Limb (tissue), 2 donors: ENCODE results near the gene NPHS2.

ENCODE experiments used
- DNase-seq, 2 donors: peaks; one replicate each; pipeline ENCODE4 v3.0.0-alpha.2; 2016; ENCODE audit errors: extremely low spot score in 2 of 2

NPHS2 gene

DNA sequence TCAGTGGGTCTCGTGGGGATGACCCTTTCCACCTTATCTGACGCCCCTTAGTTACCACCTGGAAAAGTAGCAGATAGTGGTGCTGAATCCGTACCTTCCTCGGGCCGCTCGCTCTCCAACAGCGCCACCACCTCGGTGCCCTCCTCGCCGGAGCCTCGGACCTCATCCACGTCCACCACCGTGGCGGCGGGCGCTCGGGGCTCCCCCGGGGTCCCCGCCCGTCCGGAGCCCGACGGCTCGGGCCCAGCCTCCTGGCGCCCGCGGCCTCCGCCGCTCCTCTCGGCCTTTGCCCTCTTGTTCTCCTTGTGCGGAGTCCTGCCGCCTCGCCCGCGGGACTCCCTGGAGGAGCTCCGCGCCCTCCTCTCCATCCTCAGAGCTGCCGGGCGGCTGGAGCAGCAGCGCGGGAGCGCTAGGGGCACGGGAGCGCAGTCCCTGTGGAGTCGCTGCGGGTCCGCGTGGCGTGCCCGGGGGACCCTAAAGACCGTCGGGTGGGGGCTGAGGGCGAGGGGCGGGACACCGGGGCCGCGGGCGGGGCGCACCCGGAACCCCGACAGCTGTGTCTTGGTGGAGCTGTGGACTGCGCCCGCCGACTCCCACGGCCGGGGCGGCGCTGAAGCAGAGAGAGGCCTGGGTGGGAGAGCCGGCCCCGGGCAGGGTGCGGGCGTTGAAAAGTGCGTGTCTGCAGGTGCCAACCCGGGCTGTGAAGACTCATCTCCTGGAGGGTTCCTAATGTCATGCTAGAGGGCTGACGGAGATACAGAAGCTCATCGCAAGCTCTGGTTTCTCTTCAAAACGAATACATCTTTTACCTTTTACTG is at the start of gene NPHS2:
TSS of gene NPHS2 (minus strand) at position 452 of the 818 bp plus-strand sequence. CDS start at position 368, 84 bp downstream.
- peak in 1 of 2 donors; percentile 38 for DNase-seq

GRCh38 chr1:179612361-179612760 is 36.6 kb upstream of the NPHS2 start:
- DNase-seq: no peak

DNA sequence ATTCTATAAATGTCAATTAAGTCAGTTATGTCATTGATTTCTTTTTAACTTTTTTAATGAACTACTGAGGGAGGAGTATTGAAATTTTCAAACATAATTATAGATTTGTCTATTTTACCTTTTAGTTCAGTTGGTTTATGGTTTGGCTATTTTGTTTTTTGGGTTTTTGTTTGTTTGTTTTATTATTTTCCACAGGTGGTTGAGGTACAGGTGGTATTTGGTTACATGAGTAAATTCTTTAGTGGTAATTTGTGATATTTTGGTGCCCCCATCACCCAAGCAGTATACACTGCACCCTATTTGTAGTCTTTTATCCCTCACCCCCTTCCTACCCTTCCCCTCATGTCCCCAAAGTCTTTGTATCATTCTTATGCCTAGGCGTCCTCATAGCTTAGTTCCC is 25.3 kb upstream of the NPHS2 start:
- no peak for DNase-seq

- peak in 1 of 2 donors; percentile 16 for DNase-seq
Observed at GRCh38 chr1:179599623-179600249, 24.0 kb upstream of the NPHS2 start.

- DNase-seq: no peak
Observed at GRCh38 chr1:179598631-179599030, 22.9 kb upstream of the NPHS2 start.

- peak in 1 of 2 donors; percentile 55 for DNase-seq
Observed at GRCh38 chr1:179591592-179592580, 16.1 kb upstream of the NPHS2 start, which contains the start of gene TDRD5. Gene TDRD5 (plus strand): TSS chr1:179591832. CDS start chr1:179592616, 784 bp downstream.

- DNase-seq: no peak
Observed at GRCh38 chr1:179591253-179591591, 15.5 kb upstream of the NPHS2 start.

DNA sequence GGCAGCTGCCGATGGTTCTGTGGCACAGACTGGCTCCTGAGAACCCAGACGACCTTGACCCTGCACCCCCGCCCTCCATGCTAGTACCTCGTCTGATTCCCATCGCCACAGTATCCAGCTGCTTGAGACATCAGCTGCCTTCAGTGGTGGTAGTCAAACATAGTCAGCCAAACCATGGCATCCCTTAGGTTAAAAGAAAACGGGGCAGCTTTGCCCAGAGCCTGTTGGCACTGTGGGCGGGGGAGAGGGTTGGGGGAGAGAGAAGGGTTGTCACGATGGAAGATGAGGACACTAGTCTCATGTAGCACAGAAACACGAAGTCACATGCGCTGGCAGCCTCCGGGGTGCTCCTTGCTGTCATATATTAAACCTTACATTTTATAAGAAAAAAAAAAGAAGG is 14.9 kb upstream of the NPHS2 start:
- DNase-seq: no peak

- DNase-seq: no peak
Observed at GRCh38 chr1:179589509-179589908, 13.8 kb upstream of the NPHS2 start.

DNA sequence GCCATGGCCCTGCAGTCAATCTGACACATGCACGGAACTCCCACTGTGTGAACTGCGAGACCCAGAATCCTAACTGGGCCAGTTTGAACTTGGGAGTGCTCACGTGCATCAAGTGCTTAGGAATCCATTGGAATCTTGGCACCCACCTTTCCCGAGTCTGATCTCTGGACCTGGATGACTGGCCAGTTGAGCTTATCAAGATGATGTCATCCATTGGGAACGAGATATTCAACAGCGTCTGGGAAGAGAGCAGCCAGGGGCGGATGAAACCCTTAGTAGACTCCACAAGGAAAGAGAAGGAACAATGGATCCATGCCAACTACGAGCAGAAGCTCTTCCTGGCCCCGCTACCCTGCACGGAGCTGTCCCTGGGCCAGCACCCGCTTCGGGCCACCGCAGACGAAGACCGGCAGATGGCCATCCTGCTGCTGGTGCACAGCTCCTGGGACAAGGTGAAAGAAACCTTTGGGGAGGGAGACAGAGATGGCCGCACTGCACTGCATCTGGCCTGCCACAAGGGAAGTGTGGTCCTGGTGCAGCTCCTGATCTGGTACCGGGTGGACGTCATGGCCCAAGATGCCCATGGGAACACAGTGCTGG is 12.8 kb upstream of the NPHS2 start:
- DNase-seq: no peak

GRCh38 chr1:179587336-179587735 is 11.6 kb upstream of the NPHS2 start:
- DNase-seq: no peak

DNA sequence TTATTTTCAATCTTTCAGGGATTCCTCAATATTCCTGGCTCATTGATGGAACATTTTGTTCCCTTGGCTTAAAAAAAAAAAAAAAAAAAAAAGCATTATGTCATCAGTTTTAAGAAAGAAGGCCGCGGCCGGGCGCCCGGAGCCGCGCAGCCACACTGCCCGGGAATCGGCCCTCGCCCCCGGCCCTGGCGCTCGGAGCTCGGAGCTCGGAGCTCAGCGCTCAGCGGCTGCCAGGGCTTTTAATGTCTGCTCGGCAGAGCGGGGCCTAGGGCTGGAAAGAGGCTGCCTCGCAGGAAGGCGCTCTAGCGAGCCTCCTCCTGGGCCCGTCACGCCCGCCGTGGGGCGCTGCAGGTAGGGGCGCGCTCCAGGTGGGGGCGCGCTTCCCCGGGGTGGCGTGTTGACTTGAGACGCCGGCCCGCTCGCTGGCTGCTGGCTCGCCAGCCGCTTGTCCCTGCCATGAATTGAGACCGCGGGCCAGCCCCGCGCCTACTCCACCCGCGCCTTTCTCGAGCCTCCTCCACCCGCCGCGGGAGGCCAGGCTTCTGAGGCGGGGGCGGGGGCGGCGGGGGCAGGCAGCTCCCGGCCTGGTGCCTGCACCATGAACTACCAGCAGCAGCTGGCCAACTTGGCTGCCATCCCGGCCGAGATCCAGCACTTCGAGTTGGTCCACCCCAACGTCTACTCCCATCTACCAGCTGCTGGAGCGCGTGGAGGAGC is 10.5 kb upstream of the NPHS2 start:
- peak; percentile 47 to 82 for DNase-seq

DNA sequence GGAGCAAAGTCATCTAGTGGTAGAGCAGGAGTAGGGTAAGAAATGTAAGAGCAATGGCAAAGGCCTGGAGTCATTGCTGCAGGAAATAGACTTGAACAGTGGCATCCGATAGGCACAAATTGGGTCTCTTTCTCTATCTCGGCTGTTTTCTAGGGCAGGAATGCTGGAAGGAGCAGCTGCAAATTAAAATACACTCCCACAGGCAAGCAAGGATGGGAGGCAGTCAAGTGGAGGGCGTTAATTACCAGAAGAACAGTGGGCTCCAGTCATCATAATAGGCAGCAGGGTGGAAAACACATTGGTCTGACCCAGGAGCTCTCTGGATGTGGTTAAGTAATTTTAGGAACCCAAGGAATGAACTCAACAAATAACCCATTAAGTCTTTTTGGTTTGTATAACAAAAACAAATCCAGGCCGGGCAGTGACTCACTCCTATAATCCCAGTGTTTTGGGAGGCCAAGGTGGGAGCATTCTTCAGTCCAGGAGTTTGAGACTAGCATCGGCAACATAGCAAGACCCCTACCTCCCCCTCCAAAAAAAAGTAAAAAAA is 8.1 kb upstream of the NPHS2 start:
- DNase-seq: no peak

- no peak for DNase-seq
Observed at GRCh38 chr1:179576509-179576908, 761 bp upstream of the NPHS2 start.

DNA sequence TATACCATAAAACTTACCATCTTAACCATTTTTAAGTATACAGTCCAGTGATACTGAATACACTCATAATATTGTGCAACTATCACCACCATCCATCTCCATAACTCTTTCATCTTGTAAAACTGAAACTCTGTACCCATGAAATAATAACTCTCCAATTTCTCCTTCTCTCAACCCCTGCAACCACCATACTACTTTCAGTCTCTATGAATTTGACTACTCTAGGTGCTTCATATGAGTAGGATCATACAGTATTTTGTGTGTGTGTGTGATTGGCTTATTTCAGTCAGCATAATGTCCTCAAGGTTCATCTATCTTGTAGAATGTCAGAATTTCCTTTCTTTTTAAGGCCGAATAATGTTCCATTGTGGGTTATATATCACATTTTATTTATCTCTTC is 17.7 kb downstream of the NPHS2 start:
- DNase-seq: no peak

DNA sequence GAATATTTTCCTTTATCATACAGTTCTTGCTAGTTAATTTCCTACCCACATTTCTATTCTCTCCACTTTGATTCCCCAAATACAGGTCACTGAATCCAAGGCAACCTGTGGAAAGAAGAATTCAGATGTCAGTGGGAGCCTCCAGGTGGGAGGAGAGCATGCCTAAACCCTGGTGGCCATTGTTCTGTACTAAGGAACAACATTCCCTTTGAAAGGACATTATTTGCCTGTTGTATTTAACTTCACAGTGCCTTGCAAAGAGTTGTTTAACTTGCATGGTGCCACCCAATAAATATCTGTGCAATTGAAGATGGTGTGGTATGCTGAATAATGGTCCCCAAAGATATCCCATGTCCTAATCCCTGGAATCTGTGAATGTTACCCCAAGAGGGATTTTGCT is 21.3 kb downstream of the NPHS2 start:
- no peak for DNase-seq

DNA sequence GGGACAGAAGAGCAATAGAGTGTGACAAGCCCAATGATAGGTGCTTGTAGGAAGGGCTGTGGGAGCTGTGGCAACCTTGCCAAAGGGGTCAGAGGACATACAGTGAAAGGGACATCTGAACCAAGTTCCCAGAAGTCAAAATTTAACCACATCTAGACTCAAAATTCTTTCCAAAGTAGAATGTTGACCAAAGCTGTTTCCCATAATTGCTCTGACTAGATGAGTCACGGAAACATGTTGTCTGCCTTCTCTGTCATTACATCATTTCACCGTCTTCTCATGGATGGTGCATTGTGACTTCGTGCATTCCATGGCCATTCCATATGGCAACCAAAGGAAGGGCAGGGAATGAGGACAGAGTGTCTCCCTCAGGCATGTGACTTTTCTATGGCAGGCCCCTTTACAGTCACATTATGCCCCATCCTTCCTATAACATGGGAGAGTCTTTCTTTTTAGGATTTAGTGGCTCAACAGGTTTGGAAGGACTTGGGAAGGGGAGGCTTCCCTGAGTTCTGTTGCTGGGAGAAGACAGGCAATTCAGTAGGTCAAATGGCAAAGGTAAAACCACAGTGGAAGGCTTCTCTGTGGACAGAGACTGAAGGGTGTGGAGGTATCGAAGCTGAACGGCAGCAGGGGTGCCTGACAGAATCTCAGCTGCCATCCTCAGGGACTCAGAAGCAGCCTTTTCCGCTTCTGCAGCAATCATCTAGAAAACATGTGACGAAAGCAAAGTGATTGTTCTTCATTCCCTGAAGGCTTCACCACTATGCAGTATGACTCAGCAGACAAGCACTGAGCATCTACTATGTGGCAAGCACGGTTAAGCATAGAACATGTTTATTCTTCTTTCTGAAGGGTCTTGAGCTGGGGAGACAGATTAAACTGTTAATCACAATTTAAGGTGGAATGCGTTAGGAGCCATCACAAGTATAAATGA is 24.7 kb downstream of the NPHS2 start:
- DNase-seq: no peak

- DNase-seq: no peak
Observed at GRCh38 chr1:179549368-179549700, 26.4 kb downstream of the NPHS2 start.

DNA sequence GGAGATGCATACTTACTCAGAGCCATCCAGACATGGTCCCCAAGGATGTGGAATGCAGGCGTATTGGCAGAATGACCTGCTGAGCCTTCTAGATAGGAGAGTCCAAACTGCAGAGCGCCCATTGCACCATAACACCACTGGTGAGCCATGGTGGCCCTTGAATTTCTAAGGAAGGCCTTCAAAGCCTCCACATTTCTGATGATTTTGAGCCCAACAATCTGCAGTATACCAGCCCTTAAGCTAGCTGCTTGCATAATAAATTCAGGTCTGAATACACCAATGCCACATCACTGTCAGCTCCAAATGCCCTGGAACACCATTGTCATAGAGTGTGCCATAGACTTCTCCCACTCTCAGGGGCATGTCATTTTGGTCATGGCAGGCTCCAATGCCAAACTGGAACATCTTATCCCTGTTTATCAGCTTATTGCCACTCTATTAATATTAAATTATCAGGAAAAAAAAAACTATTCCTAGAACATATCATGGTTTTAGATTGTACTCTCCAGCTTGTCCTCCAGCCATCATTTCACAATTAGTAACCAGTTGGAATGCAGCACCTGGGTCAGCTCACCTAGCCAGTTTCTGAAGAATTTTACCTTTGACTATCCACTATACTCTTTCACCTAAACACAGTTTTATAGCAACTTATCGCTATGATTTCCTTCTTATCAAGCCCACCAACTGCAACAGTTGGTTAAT is 26.9 kb downstream of the NPHS2 start:
- DNase-seq: no peak
